GM12878 (cell line): Measurements from ENCODE around the gene RBMS1.

Experiments
- ATF2 ChIP-seq: IDR thresholded peaks from 2 replicates; pipeline ENCODE4 v1.6.1; 2012; ENCODE audit warnings: low read length, inconsistent platforms
- ATF3 ChIP-seq: IDR thresholded peaks from 2 replicates; pipeline ENCODE4 v1.6.1; 2011; ENCODE audit warnings: low read depth, mild to moderate bottlenecking, low read length, moderate library complexity, borderline replicate concordance; ENCODE audit errors: extremely low read depth
- CEBPB ChIP-seq, 2 experiments: fragments of 150-350 bp in 1 of 2; IDR thresholded peaks; 2 replicates each; pipeline ENCODE4 v1.6.1; 2012 to 2014; ENCODE audit warnings: low read depth in 2 of 2, low read length in 2 of 2, borderline replicate concordance in 1 of 2, inconsistent platforms in 1 of 2
- EP300 ChIP-seq, 2 experiments: fragments of 150-350 bp in 1 of 2; IDR thresholded peaks; 2 replicates each; pipeline ENCODE4 v1.6.1; 2011 to 2012; ENCODE audit warnings: low read depth in 2 of 2, low read length in 2 of 2, borderline replicate concordance in 1 of 2, improper control_type of control experiment in 1 of 2, inconsistent platforms in 1 of 2; ENCODE audit not compliant: control insufficient read depth in 1 of 2
- EZH2 ChIP-seq: IDR thresholded peaks from 2 replicates; pipeline ENCODE4 v1.6.1; 2012; ENCODE audit warnings: low read depth, mild to moderate bottlenecking, control low read depth, inconsistent platforms, low read length, borderline replicate concordance; ENCODE audit not compliant: control insufficient read depth
- FOXM1 ChIP-seq: IDR thresholded peaks from 2 replicates; pipeline ENCODE4 v1.6.1; 2012; ENCODE audit warnings: low read depth, mild to moderate bottlenecking, inconsistent platforms, low read length, moderate library complexity
- NFIC ChIP-seq: IDR thresholded peaks from 2 replicates; pipeline ENCODE4 v1.6.1; 2012; ENCODE audit warnings: low read depth, mild to moderate bottlenecking, inconsistent platforms, low read length, moderate library complexity
- PAX5 ChIP-seq: IDR thresholded peaks from 2 replicates; pipeline ENCODE4 v1.6.1; 2011; ENCODE audit warnings: low read depth, low read length, borderline replicate concordance
- SREBF2 ChIP-seq: IDR thresholded peaks from 2 replicates; pipeline ENCODE4 v1.6.1; 2012; ENCODE audit warnings: mild to moderate bottlenecking, low read length
- TAF1 ChIP-seq: IDR thresholded peaks from 2 replicates; pipeline ENCODE4 v1.6.1; 2011; ENCODE audit warnings: mild to moderate bottlenecking, low read depth, low read length, borderline replicate concordance
- TCF3 ChIP-seq: IDR thresholded peaks from 2 replicates; pipeline ENCODE4 v1.6.1; 2012; ENCODE audit warnings: low read depth, mild to moderate bottlenecking, low read length, borderline replicate concordance; ENCODE audit not compliant: insufficient read depth
- USF2 ChIP-seq: IDR thresholded peaks from 2 replicates; pipeline ENCODE4 v1.6.1; 2011; ENCODE audit warnings: low read depth, low read length, improper control_type of control experiment, borderline replicate concordance

- TF ChIP-seq NFIC (no peak), TAF1 (no peak), USF2 (no peak), TCF3 (no peak), EP300 (IDR thresholded peaks at IDR 0.05; ENCODE audit: borderline replicate concordance in 1 of 2, control insufficient read depth in 1 of 2, low read depth in 2 of 2, low read length in 2 of 2) (no peak), SREBF2 (no peak), CEBPB (IDR thresholded peaks at IDR 0.05; ENCODE audit: borderline replicate concordance in 1 of 2, low read depth in 2 of 2, low read length in 2 of 2) (no peak), PAX5 (no peak), ATF3 (no peak), EZH2 (no peak), ATF2 (no peak), FOXM1 (no peak)
Measured at GRCh38 chr2:160409480-160409879, 84.1 kb downstream of the RBMS1 start.
